ENCODE results near the gene SCUBE1.

SCUBE1 gene

GRCh38 chr22:43275545-43276317, 67.4 kb downstream of the SCUBE1 start:
- DNase-seq = no peak

- DNase-seq = no peak
These were observed 68.5 kb downstream of the SCUBE1 start for GRCh38 chr22:43274595-43275240.

- peak; percentile 33 to 46 for DNase-seq
These were observed 69.2 kb downstream of the SCUBE1 start for GRCh38 chr22:43273902-43274484.

GRCh38 chr22:43272869-43273318, 70.3 kb downstream of the SCUBE1 start:
- no peak for DNase-seq

- no peak for DNase-seq
These were observed 70.9 kb downstream of the SCUBE1 start for GRCh38 chr22:43272301-43272700.

- DNase-seq = no peak
These were observed 72.2 kb downstream of the SCUBE1 start for GRCh38 chr22:43270949-43271348.

- DNase-seq = no peak
These were observed 72.8 kb downstream of the SCUBE1 start for GRCh38 chr22:43270314-43270908.

GRCh38 chr22:43269646-43270045, 73.5 kb downstream of the SCUBE1 start:
- DNase-seq = no peak

- DNase-seq = no peak
These were observed 73.9 kb downstream of the SCUBE1 start for GRCh38 chr22:43269246-43269645.

- DNase-seq = no peak
These were observed 75.1 kb downstream of the SCUBE1 start for GRCh38 chr22:43267981-43268660.

- DNase-seq = no peak
These were observed 75.7 kb downstream of the SCUBE1 start for GRCh38 chr22:43267332-43267980.

GRCh38 chr22:43266076-43266475, 77.1 kb downstream of the SCUBE1 start:
- DNase-seq = no peak

- DNase-seq = peak; percentile 79 to 81
These were observed 79.3 kb downstream of the SCUBE1 start for GRCh38 chr22:43263645-43264514.

GRCh38 chr22:43262990-43263644, 80.1 kb downstream of the SCUBE1 start:
- peak; percentile 36 to 40 for DNase-seq

GRCh38 chr22:43260331-43261231, 82.6 kb downstream of the SCUBE1 start:
- no peak for DNase-seq

GRCh38 chr22:43257961-43258360, 85.2 kb downstream of the SCUBE1 start:
- no peak for DNase-seq

GRCh38 chr22:43257549-43257948, 85.6 kb downstream of the SCUBE1 start:
- DNase-seq = no peak

GRCh38 chr22:43256976-43257545, 86.1 kb downstream of the SCUBE1 start:
- no peak for DNase-seq

- no peak for DNase-seq
These were observed 86.6 kb downstream of the SCUBE1 start for GRCh38 chr22:43256569-43256968.
